Uterus (tissue), 4 donors: ENCODE measurements around the gene CACNB3. TPM values are rescaled to one million over a fixed set of nuclear protein-coding genes. Genes with fewer than 3 reads are reported as not detected.

Source experiments
- DNase-seq, 2 donors: peaks; one replicate each; pipeline ENCODE4 v3.0.0-alpha.2; 2019 to 2020
- H3K27ac ChIP-seq, 2 donors: fragments of 200-600 bp; sonication (generic); 1 replicate in 1 of 2; 2 replicates in 1 of 2; pipeline ENCODE4 v1.5.1; 2016 to 2018
- H3K27me3 ChIP-seq, 2 donors: fragments of 200-600 bp; sonication (generic); one replicate each; pipeline ENCODE4 v1.5.1; 2018 to 2019; ENCODE audit warnings: control low read depth in 1 of 2
- H3K36me3 ChIP-seq, 2 donors: fragments of 200-600 bp; sonication (generic); one replicate each; pipeline ENCODE4 v1.5.1; 2019; ENCODE audit warnings: control low read depth in 1 of 2
- H3K4me1 ChIP-seq, 2 donors: fragments of 200-600 bp; sonication (generic); one replicate each; pipeline ENCODE4 v1.5.1; 2018 to 2019; ENCODE audit warnings: control low read depth in 1 of 2
- H3K4me3 ChIP-seq, 2 donors: fragments of 200-600 bp; sonication (generic); 1 replicate in 1 of 2; 2 replicates in 1 of 2; pipeline ENCODE4 v1.5.1; 2018 to 2019; ENCODE audit warnings: mild to moderate bottlenecking in 1 of 2
- H3K9me3 ChIP-seq, 2 donors: fragments of 200-600 bp; sonication (generic); one replicate each; pipeline ENCODE4 v1.5.1; 2019; ENCODE audit warnings: control low read depth in 1 of 2
- POLR2A ChIP-seq, 2 donors: fragments of 450-650 bp; IDR thresholded peaks; one replicate each; pipeline ENCODE4 v1.6.1; 2016; ENCODE audit warnings: antibody characterized with exemption in 2 of 2, mild to moderate bottlenecking in 1 of 2, moderate library complexity in 1 of 2
- intact Hi-C: fragments of 100-400 bp; cut with DNase I; formaldehyde crosslinking; loops from one replicate; pipeline ENCODE4 v1.15.1; 2023; ENCODE audit warnings: low total_unique reads
- total RNA-seq, 4 donors: library from RNA; depleted of rRNA in 3 of 4; stranded (reverse); fragments of >200 nt in 3 of 4; gene quantifications; one replicate each; pipeline versions ENCODE4 v1.1.0 to v1.2.4, GENCODE V29; 2014 to 2023
- TF ChIP-seq, protein P1 (sequence below), 4 experiments: fragments of 200-600 bp in 2 of 4; fragments of 450-650 bp in 2 of 4; sonication (generic) in 2 of 4; IDR thresholded peaks; one replicate each; pipeline ENCODE4 v1.5.1; 2016 to 2019; ENCODE audit warnings: antibody characterized with exemption in 4 of 4, mild to moderate bottlenecking in 2 of 4, moderate library complexity in 1 of 4
- donor health status: DM: yes; HTN: yes; CAD: no.

The CACNB3 gene
- total RNA-seq, 4 donors from 2014 or later = 5.9 to 62.2 (median 22.7) TPM

DNA sequence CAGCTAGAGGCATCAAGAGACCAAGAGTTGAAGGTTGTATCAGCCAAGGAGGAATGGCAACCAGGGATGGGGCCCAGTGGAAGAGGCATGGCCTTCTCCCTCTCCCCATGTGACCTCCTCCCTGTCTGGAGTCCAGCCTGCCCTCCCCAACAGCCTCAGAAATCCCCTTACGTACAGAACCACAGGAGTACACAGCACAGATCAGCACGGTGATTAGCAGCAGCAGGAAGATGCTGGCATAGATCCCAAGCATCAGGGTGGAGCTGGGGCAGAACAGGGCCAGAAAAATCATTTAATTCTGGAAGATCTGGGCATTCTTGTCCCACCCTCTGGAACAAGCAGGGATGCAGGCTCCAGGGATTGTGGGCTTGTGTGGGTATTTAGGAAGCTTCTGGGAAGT is 43.8 kb upstream of the CACNB3 start:
- DNase-seq = no peak
- Histone ChIP-seq H3K4me1 (no peaks in the 10 kb centered on the region), H3K36me3 (no peaks in the 10 kb centered on the region), H3K4me3 (no peak overlapping the region), H3K9me3 (no peaks in the 10 kb centered on the region), H3K27ac (no peak overlapping the region), H3K27me3 (no peaks in the 10 kb centered on the region)
- intact Hi-C loops = no loop called here
- TF ChIP-seq POLR2A (IDR thresholded peaks at IDR 0.05) = no peak
- TF ChIP-seq, protein P1, sequence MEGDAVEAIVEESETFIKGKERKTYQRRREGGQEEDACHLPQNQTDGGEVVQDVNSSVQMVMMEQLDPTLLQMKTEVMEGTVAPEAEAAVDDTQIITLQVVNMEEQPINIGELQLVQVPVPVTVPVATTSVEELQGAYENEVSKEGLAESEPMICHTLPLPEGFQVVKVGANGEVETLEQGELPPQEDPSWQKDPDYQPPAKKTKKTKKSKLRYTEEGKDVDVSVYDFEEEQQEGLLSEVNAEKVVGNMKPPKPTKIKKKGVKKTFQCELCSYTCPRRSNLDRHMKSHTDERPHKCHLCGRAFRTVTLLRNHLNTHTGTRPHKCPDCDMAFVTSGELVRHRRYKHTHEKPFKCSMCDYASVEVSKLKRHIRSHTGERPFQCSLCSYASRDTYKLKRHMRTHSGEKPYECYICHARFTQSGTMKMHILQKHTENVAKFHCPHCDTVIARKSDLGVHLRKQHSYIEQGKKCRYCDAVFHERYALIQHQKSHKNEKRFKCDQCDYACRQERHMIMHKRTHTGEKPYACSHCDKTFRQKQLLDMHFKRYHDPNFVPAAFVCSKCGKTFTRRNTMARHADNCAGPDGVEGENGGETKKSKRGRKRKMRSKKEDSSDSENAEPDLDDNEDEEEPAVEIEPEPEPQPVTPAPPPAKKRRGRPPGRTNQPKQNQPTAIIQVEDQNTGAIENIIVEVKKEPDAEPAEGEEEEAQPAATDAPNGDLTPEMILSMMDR (IDR thresholded peaks at IDR 0.05) = no peak

DNA sequence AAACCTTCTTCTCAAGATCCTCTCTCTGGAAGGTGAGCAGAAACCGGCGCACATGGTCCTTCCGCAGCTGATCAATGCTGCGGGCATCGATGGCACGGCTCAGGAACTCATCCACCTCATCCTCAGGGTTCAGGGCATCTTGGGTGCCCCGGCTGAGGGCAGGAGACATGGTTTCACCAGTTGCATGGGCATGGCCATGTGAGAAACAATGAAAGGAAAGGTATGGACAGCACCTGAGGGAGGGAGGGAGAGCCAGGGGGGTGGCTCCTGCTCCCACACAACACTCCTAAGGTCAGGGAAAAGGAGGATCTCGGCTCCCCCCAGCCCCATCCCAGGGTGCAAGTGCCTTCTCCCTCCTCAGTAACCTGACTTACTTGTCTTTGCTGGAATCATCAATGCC is 43.0 kb upstream of the CACNB3 start:
- no peaks in the 10 kb centered on the region for H3K9me3 ChIP-seq
- TF ChIP-seq, protein P1 (IDR thresholded peaks at IDR 0.05) = no peak
- no peak for TF ChIP-seq POLR2A (IDR thresholded peaks at IDR 0.05)
- DNase-seq = no peak
- no peak overlapping the region for H3K4me3 ChIP-seq
- H3K36me3 ChIP-seq = no peaks in the 10 kb centered on the region
- H3K4me1 ChIP-seq = peaks cover 0 to under 1% of the 10 kb centered on the region in 2 donors
- H3K27ac ChIP-seq = no peak overlapping the region
- intact Hi-C loops = no loop called here
- no peaks in the 10 kb centered on the region for H3K27me3 ChIP-seq

DNA sequence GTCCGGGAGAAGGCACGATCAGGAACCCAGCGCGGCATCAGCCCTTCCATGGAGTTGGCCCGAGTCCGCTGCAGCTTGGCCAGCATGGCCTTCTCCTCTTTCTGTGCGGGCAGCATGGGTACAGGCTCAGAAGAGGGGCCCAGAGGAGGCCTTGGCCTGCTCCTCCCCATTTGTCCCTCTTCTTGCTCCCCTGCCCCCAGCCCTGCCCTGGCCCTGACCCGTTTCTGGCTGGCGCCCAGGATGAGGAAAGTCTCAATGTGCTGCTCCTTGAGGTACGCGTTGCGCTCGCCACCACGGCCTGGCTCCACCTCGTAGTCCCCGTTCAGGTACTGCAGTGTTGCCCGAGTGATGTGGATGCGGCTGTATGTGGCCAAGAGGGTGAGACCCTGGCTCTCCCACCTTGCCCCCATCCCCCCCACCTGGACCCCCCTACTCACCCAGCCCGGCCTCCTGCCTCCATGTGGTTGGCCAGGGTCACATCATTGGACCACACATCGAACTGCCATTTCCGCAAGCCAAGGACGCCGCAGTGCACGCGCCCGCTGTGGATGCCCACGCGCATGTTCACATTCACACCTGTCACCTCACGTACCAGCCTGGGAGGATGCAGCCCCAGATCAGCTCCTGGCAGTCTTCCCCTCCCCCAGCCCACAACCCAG is 42.2 kb upstream of the CACNB3 start:
- intact Hi-C loops = no loop called here
- no peak for DNase-seq

DNA sequence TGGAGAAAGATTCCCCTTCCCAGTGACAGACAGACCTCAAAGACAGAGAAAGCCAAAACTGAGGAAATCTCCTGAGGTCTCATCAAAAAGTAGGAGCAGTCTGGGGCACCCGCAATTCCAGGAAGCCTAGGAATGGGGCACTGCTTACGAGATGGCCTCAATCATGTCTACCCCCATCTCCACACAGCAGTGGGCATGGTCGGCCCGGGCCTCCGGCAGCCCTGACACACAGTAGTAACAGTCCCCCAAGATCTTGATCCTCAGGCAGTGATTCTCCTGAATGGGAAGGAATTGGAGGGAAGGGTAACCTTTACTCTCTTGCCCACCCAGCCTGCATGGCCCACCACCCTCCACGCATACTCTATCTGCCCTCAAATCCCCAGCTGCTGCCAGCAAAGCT is 41.3 kb upstream of the CACNB3 start:
- H3K4me1 ChIP-seq = peaks cover 0 to 5% of the 10 kb centered on the region in 2 donors
- H3K9me3 ChIP-seq = no peaks in the 10 kb centered on the region
- no peaks in the 10 kb centered on the region for H3K36me3 ChIP-seq
- no peak overlapping the region for H3K27ac ChIP-seq
- H3K4me3 ChIP-seq = no peak overlapping the region
- no peaks in the 10 kb centered on the region for H3K27me3 ChIP-seq
- intact Hi-C loops = no loop called here
- TF ChIP-seq POLR2A (IDR thresholded peaks at IDR 0.05) = no peak
- TF ChIP-seq, protein P1 (IDR thresholded peaks at IDR 0.05) = no peak
- no peak for DNase-seq

More for the DNA sequence above, 42.2 kb upstream of the CACNB3 start:
- TF ChIP-seq, protein P1 (IDR thresholded peaks at IDR 0.05) = no peak
- TF ChIP-seq POLR2A (IDR thresholded peaks at IDR 0.05) = no peak
- Histone ChIP-seq H3K4me1 (peaks cover 0 to 5% of the 10 kb centered on the region in 2 donors), H3K27me3 (no peaks in the 10 kb centered on the region), H3K27ac (no peak overlapping the region), H3K4me3 (no peak overlapping the region), H3K36me3 (no peaks in the 10 kb centered on the region), H3K9me3 (no peaks in the 10 kb centered on the region)

DNA sequence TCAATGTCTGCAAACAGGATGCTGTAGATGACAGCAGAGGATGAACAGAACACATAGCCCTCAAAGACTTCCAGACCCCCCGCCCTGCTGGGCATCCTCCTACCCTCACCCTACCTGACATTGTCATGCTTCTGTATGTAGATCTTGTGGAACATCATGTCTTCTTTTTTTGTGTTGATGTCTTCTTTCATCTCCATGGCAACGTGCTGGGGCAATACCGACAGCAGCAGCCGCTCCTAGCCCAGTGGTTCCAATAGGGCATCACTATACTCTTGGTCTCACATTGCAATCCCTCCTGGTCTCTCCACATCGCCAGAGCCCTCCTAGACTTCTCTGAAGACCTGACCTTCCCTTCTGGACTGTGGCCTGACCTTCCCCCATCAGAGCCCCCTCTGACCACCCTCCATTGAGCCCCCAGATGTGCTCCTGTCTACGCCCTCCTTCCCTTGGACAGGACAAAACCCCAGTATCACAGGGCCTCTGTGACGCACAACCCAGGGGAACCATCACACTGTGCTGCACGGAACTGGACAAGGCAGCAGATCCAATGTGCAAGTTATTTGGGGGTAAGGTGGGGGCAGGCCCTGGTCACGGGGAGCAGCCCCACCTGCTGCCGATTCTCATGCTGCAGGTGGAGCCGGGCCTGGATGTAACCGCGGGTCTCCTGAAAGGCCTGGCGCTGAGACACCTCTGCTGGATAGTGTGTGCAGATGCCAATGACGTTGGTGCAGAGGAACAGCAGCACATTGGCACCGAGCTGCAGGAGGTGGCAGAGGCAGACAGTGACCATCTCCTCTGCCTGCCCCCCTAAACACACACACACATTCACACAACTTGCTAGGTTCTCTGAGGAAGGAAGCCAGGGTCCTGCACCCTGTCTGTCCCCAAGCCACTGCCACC is 40.5 kb upstream of the CACNB3 start:
- no peaks in the 10 kb centered on the region for H3K36me3 ChIP-seq
- H3K9me3 ChIP-seq = no peaks in the 10 kb centered on the region
- H3K27me3 ChIP-seq = no peaks in the 10 kb centered on the region
- DNase-seq = no peak
- no peak overlapping the region for H3K4me3 ChIP-seq
- no peak for TF ChIP-seq POLR2A (IDR thresholded peaks at IDR 0.05)
- TF ChIP-seq, protein P1 (IDR thresholded peaks at IDR 0.05) = no peak
- peaks cover 0 to 5% of the 10 kb centered on the region in 2 donors for H3K4me1 ChIP-seq
- H3K27ac ChIP-seq = no peak overlapping the region
- intact Hi-C loops = no loop called here
